PC-3 (cell line): ENCODE results near the gene KCNH3.

Source experiments
- CTCF ChIP-seq: fragments of 300-600 bp; sonication (generic); conservative IDR thresholded peaks from 2 replicates; pipeline ENCODE4 v1.5.1; 2017; ENCODE audit warnings: antibody characterized with exemption, low read depth, mild to moderate bottlenecking, low read length
- EZH2 ChIP-seq: fragments of 300-600 bp; sonication (generic); IDR thresholded peaks from one replicate; pipeline ENCODE4 v1.6.1; 2017; ENCODE audit warnings: antibody characterized with exemption, mild to moderate bottlenecking, low read length; ENCODE audit not compliant: unreplicated experiment

- TF ChIP-seq EZH2 (no peak), CTCF (no peak)
Measured at GRCh38 chr12:49555631-49556390, 17.0 kb downstream of the KCNH3 start.
